ENCODE data around the gene FBXO39.

DNA sequence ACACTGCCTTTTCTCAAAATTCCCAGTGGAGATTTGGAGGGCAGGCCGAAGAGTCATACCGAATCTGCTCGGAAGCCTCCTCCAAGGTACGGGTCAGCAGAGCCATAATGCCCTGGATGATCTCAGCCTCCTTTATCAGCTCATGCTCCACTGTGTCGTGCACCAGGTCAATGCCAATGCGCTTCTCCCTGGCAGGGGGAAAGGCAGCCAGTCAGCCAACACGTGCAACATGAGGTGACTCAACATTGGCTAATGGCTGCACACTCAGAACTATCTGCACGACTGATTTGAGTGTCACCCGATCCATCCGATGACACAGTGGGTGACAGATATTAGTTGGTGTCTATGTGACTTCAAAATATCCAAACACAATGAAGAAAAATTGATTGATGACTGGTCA is 39.8 kb downstream of the FBXO39 start:
- TF ChIP-seq, protein P1, sequence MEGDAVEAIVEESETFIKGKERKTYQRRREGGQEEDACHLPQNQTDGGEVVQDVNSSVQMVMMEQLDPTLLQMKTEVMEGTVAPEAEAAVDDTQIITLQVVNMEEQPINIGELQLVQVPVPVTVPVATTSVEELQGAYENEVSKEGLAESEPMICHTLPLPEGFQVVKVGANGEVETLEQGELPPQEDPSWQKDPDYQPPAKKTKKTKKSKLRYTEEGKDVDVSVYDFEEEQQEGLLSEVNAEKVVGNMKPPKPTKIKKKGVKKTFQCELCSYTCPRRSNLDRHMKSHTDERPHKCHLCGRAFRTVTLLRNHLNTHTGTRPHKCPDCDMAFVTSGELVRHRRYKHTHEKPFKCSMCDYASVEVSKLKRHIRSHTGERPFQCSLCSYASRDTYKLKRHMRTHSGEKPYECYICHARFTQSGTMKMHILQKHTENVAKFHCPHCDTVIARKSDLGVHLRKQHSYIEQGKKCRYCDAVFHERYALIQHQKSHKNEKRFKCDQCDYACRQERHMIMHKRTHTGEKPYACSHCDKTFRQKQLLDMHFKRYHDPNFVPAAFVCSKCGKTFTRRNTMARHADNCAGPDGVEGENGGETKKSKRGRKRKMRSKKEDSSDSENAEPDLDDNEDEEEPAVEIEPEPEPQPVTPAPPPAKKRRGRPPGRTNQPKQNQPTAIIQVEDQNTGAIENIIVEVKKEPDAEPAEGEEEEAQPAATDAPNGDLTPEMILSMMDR (IDR thresholded peaks at IDR 0.05): no peak
- no peak for TF ChIP-seq EZH2 (IDR thresholded peaks at IDR 0.05; ENCODE audit: borderline replicate concordance, insufficient read depth, low read depth, low read length, poor library complexity, severe bottlenecking)

Measured in B cell (primary cell).